ENCODE measurements around the gene DUSP10.

The DUSP10 gene

DNA sequence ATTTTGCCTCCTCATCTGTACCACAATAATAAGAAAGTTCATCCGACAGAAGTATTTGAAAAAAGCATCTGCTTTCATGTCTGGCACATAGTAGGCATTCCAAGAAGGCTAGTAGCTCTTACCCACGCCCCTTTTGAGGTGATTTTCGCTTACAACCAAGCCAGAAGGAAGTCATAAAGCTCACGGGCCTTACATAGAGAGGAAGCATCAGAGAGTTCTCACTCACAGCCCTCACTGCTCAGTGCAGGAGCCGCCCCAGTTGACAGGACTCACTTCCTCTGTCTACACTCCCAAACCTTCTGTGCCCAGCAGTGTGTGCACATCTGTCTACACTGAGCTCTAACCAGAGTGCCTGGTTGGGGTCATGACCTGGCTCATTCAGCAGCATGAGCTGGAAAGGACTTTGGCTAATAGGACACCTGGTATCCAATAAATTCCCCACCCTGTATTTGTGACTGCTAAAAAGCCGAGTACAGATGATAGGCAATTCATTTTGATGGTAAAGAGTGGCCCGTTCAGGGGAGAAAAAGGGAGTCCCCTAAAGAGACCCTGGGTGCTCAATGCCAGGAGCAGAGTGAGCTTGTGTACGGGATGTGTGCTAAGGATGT is 36.8 kb upstream of the DUSP10 start:
- Histone ChIP-seq H3K4me3 (no peak overlapping the region), H3K9me3 (no peaks in the 10 kb centered on the region), H3K4me1 (no peaks in the 10 kb centered on the region), H3K27me3 (no peaks in the 10 kb centered on the region), H3K27ac (no peak overlapping the region), H3K36me3 (no peaks in the 10 kb centered on the region)
- DNase-seq, result no peak
- intact Hi-C loops (cut with DNase I; ENCODE audit: low total_unique reads), result no loop called here
- TF ChIP-seq, protein P1, sequence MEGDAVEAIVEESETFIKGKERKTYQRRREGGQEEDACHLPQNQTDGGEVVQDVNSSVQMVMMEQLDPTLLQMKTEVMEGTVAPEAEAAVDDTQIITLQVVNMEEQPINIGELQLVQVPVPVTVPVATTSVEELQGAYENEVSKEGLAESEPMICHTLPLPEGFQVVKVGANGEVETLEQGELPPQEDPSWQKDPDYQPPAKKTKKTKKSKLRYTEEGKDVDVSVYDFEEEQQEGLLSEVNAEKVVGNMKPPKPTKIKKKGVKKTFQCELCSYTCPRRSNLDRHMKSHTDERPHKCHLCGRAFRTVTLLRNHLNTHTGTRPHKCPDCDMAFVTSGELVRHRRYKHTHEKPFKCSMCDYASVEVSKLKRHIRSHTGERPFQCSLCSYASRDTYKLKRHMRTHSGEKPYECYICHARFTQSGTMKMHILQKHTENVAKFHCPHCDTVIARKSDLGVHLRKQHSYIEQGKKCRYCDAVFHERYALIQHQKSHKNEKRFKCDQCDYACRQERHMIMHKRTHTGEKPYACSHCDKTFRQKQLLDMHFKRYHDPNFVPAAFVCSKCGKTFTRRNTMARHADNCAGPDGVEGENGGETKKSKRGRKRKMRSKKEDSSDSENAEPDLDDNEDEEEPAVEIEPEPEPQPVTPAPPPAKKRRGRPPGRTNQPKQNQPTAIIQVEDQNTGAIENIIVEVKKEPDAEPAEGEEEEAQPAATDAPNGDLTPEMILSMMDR (IDR thresholded peaks at IDR 0.05), result no peak

DNA sequence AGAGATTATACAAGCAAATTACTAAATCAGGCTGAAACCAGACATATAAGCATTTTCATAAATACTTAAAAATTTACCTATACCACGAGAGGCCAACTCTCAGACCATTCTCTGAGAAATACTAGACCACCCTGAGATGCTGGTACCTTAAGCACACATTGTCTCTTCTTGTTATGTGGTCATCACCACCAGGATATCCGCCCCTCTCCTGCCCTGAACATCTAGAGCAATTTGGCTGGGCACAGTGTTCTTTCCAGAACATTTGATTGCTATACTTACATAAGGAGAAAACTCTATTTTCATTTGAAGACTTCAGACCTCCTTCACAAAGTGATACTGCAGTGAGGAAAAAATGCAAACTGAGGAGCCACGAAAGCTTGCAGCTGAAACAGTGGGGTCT is 36.2 kb upstream of the DUSP10 start:
- Histone ChIP-seq H3K36me3 (no peaks in the 10 kb centered on the region), H3K27ac (no peak overlapping the region), H3K4me1 (no peaks in the 10 kb centered on the region), H3K9me3 (no peaks in the 10 kb centered on the region), H3K27me3 (no peaks in the 10 kb centered on the region), H3K4me3 (no peak overlapping the region)
- DNase-seq, result no peak
- TF ChIP-seq, protein P1 (IDR thresholded peaks at IDR 0.05), result no peak
- intact Hi-C loops (cut with DNase I; ENCODE audit: low total_unique reads), result no loop called here

DNA sequence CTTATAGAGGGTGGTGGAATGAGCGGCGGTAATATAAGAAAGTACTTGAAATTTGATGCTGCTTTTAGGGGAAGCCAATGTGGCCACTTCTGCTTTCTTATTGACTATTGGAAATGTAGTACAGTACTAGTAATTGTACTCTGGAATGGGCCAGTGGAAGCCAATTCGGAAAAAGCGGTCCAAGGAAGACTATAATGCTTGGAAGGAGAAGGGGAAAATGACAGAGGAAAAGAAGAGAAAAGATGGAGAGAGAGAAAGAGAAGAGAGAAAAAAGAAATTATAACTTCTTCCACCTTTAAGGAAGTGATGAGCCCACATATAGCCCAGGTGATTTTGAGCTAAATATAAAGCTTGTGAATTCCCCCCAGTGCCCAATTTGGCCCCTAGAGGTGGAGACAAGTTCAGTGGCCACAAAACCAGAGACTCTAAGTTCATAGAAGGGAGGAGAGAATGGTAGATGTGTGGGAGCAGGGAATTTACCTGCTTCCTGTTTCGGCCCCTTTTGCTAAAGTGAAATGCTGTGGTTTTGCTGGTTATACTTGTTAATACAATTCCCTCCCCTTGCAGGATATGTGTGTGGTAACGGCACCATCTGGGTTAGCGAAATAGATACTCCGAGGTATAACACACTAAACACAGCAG is 35.7 kb upstream of the DUSP10 start:
- DNase-seq, result no peak
- Histone ChIP-seq H3K4me3 (no peak overlapping the region), H3K27me3 (no peaks in the 10 kb centered on the region), H3K4me1 (no peaks in the 10 kb centered on the region), H3K27ac (no peak overlapping the region), H3K36me3 (no peaks in the 10 kb centered on the region), H3K9me3 (no peaks in the 10 kb centered on the region)
- intact Hi-C loops (cut with DNase I; ENCODE audit: low total_unique reads), result no loop called here
- TF ChIP-seq, protein P1 (IDR thresholded peaks at IDR 0.05), result no peak

DNA sequence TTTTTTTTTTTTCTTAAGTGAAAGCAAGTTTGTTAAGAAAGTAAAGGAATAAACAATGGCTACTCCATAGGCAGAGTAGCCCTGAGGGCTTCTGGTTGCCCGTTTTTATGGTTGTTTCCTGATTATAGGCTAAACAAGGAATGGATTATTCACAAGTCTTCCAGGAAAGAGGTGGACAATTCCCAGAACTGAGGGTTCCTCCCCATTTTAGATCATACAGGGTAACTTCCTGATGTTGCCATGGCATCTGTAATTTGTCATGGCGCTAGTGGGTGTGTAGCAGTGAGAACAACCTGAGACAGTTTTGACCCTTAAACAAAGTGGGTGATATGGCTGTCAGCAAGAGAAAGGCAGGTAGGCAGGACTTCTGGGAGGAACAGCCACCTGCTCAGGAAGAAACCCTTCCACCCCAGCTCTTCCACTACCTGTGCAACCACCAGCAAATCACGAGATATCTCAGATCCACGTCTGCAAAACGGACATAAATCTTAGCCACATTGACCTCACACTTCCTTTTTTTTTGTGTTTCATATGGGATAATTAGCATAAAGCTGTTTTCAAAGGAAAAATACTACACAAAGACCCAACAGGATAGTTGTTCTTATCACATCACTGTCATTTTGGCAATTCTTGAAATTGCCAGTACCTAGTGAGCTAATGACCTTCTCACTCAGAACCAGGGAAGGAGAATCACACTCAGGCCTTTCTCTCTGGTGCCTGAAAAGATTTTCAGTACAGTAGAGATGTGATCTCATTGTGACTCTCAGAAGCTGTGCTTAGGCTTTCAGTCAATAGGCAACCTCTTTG is 34.8 kb upstream of the DUSP10 start:
- Histone ChIP-seq H3K4me3 (no peak overlapping the region), H3K27ac (no peak overlapping the region), H3K4me1 (no peaks in the 10 kb centered on the region), H3K36me3 (no peaks in the 10 kb centered on the region), H3K27me3 (no peaks in the 10 kb centered on the region), H3K9me3 (no peaks in the 10 kb centered on the region)
- DNase-seq, result no peak
- intact Hi-C loops (cut with DNase I; ENCODE audit: low total_unique reads), result no loop called here
- TF ChIP-seq, protein P1 (IDR thresholded peaks at IDR 0.05), result no peak

DNA sequence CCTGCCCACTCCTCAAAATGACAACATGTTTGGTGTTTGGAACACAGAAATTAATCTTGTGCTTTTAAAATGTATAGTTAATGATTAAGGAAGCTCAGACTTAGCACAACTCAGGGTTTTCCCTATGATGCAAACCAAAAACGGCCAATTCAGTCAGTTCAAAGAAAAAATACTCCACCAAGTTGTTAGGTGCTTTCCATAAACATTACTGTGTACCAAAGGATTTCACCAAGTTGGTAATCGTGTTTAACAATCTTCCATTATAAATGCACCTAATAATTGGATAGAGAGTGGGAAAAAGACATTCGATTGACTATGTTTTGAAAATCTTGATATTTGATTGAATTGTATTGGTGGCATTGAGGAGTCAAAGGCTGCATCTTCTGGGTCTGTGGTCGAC is 33.3 kb upstream of the DUSP10 start:
- TF ChIP-seq, protein P1 (IDR thresholded peaks at IDR 0.05), result no peak
- H3K4me1 ChIP-seq, result no peaks in the 10 kb centered on the region

More for the DNA sequence above, 33.3 kb upstream of the DUSP10 start:
- DNase-seq, result no peak
- Histone ChIP-seq H3K9me3 (no peaks in the 10 kb centered on the region), H3K4me3 (no peak overlapping the region), H3K36me3 (no peaks in the 10 kb centered on the region), H3K27ac (no peak overlapping the region), H3K27me3 (no peaks in the 10 kb centered on the region)
- intact Hi-C loops (cut with DNase I; ENCODE audit: low total_unique reads), result loop anchor here (2.0 kb wide), 1 partner anchor 24 kb away; no protein-coding TSS in a partner anchor
